Measurements from ENCODE around the gene SHD.
"Not testable (repeated sequence)": the region's sequence is repeated elsewhere in the genome, so short reads cannot be mapped to it uniquely, and the experiment has no call there.

Gene SHD

DNA sequence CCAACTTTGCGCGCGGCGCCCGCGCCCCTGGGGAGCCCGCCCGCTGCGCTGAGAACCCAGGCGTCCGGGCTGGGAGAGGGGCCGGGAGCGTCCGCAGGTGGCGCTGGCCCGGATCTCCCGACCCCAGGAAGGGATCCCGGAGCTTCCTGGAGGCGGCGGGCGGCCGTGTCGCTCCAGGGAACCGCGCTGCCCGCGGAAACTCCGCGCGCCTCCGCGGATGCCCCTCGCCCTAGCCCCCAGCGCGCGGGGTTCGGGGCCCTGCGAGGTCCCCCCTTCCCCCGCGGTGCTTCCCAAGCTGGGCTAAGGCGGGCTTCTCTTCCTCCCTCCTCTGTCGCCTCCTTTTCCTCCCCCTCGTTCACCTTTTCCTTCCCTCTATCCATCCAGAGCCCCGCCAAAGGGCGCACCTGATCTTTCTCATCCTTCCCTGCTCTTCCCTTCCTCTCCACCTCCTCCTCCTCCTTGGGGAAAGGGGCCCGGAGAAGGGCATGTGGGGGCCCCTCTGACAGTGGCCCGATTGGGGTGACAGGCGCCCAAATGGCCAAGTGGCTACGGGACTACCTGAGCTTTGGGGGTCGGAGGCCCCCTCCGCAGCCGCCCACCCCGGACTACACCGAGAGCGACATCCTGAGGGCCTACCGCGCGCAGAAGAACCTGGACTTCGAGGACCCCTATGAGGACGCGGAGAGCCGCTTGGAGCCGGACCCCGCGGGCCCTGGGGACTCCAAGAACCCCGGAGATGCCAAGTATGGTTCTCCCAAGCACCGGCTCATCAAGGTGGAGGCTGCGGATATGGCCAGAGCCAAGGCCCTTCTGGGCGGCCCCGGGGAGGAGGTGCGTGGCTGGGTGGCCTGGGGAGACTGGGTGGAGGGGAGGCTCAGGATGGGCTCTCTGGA lies 710 bp downstream of the SHD start:
- TF ChIP-seq CTCF (conservative IDR thresholded peaks at IDR 0.05; ENCODE audit: control insufficient read depth, insufficient read depth, low read depth, low read length): no peak
- DNase-seq (ENCODE audit: low read depth): no peak
- no peak overlapping the region for H3K4me3 ChIP-seq (ENCODE audit: control insufficient read depth, low read depth, low read length)

DNA sequence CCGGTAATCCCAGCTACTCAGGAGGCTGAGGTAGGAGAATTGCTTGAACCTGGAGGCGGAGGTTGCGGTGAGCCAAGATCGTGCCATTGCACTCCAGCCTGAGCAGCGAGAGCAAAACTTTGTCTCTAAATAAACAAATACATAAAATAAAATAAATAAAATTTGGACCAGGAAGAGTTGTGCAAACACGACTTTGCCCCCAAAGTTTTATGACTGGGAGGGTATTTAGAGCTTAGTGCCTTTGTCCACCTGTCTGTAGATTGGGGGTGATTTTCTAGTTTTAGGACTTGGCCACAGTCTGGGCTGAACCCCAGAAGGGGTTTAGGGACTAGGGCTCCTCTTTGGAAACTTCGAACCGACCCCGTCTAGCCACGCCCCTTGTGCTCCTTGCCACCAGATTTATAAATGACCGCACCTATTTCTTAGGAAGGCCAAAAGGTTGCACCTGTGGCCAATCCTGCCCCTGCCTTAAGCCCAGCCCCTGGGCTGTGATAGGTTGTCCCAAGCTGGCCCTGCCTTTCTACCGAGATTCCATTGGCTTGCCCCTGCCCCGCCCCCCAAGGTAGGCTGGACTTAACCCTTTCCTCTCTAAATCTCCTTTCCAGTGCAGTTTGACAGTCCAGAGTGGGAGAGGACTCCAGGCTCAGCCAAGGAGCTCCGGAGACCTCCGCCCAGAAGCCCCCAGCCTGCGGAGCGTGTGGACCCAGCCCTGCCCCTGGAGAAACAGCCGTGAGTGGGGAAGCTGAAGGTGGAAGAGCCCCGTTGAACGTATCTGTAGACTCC lies 5.3 kb downstream of the SHD start:
- TF ChIP-seq CTCF (conservative IDR thresholded peaks at IDR 0.05; ENCODE audit: control insufficient read depth, insufficient read depth, low read depth, low read length): no peak
- no peak overlapping the region for H3K4me3 ChIP-seq (ENCODE audit: control insufficient read depth, low read depth, low read length)
- DNase-seq (ENCODE audit: low read depth): no peak

GRCh38 chr19:4284974-4285373 lies 5.9 kb downstream of the SHD start:
- H3K4me3 ChIP-seq (ENCODE audit: control insufficient read depth, low read depth, low read length): no peak overlapping the region
- DNase-seq (ENCODE audit: low read depth): no peak
- no peak for TF ChIP-seq CTCF (conservative IDR thresholded peaks at IDR 0.05; ENCODE audit: control insufficient read depth, insufficient read depth, low read depth, low read length)

- H3K4me3 ChIP-seq (ENCODE audit: control insufficient read depth, low read depth, low read length); DNase-seq (ENCODE audit: low read depth): not testable (repeated sequence)
These were observed 7.1 kb downstream of the SHD start for GRCh38 chr19:4286141-4286540.

- TF ChIP-seq CTCF (conservative IDR thresholded peaks at IDR 0.05; ENCODE audit: control insufficient read depth, insufficient read depth, low read depth, low read length): no peak
- DNase-seq (ENCODE audit: low read depth): no peak
- no peak overlapping the region for H3K4me3 ChIP-seq (ENCODE audit: control insufficient read depth, low read depth, low read length)
These were observed 9.2 kb downstream of the SHD start for GRCh38 chr19:4288091-4288777.

- H3K4me3 ChIP-seq (ENCODE audit: control insufficient read depth, low read depth, low read length): no peak overlapping the region
- DNase-seq (ENCODE audit: low read depth): no peak
- no peak for TF ChIP-seq CTCF (conservative IDR thresholded peaks at IDR 0.05; ENCODE audit: control insufficient read depth, insufficient read depth, low read depth, low read length)
These were observed 12.2 kb downstream of the SHD start for GRCh38 chr19:4291184-4291732.

All from fibroblast of mammary gland (primary cell).